Measurements from ENCODE around the gene PTPRE.

DNA sequence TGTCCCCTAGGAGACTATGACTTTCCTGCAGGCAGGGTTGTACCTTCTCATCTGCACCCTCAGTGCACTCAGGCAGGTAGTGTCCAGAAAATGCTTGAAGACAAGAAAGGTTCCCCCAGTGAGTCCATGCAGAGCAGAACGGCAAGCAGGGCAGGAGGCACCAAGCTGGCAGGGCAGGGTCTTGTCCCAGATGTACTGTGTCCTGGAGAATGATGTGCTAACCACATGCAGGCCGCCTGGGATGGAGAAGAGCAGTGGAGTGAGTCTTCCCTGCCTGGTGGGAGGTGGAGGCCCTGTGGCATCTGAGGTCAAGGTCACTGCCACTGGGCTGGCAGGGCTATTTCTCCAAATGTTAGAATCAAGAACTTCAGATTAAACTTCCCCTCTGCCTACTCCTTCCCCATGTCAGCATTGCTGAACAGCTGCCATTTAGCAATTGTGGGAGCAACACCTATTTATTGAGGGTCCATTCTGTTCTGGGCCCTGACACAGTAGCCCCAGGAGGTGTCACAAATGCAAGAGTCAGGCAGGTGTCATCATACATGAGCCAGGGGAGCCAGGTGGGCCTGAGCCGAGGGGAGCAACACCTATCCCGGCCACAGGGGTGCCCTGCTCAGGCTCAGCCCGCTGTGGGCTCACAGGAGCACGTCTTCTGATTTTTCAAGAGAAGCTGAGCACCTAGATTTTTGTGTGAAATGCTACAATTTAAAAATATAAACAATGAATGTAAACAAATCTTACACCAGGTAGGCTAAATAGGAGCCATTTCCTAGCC is 34.1 kb downstream of the PTPRE start:
- TF ChIP-seq POLR2A (IDR thresholded peaks at IDR 0.05; ENCODE audit: extremely low read depth, insufficient read length) (no peak), MYC (IDR thresholded peaks at IDR 0.05; ENCODE audit: low read depth, low read length) (no peak)
- TF ChIP-seq, protein P1, sequence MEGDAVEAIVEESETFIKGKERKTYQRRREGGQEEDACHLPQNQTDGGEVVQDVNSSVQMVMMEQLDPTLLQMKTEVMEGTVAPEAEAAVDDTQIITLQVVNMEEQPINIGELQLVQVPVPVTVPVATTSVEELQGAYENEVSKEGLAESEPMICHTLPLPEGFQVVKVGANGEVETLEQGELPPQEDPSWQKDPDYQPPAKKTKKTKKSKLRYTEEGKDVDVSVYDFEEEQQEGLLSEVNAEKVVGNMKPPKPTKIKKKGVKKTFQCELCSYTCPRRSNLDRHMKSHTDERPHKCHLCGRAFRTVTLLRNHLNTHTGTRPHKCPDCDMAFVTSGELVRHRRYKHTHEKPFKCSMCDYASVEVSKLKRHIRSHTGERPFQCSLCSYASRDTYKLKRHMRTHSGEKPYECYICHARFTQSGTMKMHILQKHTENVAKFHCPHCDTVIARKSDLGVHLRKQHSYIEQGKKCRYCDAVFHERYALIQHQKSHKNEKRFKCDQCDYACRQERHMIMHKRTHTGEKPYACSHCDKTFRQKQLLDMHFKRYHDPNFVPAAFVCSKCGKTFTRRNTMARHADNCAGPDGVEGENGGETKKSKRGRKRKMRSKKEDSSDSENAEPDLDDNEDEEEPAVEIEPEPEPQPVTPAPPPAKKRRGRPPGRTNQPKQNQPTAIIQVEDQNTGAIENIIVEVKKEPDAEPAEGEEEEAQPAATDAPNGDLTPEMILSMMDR (IDR thresholded peaks at IDR 0.05; ENCODE audit: low read depth, low read length): no peak
- TF ChIP-seq, protein P2, sequence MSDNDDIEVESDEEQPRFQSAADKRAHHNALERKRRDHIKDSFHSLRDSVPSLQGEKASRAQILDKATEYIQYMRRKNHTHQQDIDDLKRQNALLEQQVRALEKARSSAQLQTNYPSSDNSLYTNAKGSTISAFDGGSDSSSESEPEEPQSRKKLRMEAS (IDR thresholded peaks at IDR 0.05; ENCODE audit: low read depth, low read length): no peak
